GM23338 (cell line): Measurements from ENCODE around the gene TSPEAR. TPM values are rescaled to one million over a fixed set of nuclear protein-coding genes. Genes with fewer than 3 reads are reported as not detected.

Experiments used
- ATAC-seq: fragments of 200-7000 bp; cut with Tn5 transposase; 3 replicates; pipeline ENCODE4 v1.9.1; 2020
- DNase-seq: peaks from one replicate; pipeline ENCODE4 v3.0.0-alpha.2; 2015; ENCODE audit warnings: low spot score
- H2AFZ ChIP-seq: fragments of 200-600 bp; sonication (generic); 2 replicates; pipeline ENCODE4 v1.8.0; 2016; ENCODE audit warnings: antibody characterized with exemption, mild to moderate bottlenecking, moderate library complexity
- H3F3A ChIP-seq: fragments of 200-600 bp; sonication (generic); replicated peaks from 2 replicates; pipeline ENCODE4 v1.8.0; 2017; ENCODE audit warnings: antibody characterized with exemption, mixed run types, low read depth
- H3K27ac ChIP-seq: fragments of 200-600 bp; sonication (generic); 2 replicates; pipeline ENCODE4 v1.6.1; 2016; ENCODE audit warnings: low read depth
- H3K27me3 ChIP-seq: fragments of 200-600 bp; sonication (generic); 2 replicates; pipeline ENCODE4 v1.8.0; 2016; ENCODE audit warnings: mild to moderate bottlenecking, mixed run types, moderate library complexity; ENCODE audit not compliant: insufficient read depth
- H3K36me3 ChIP-seq: fragments of 200-600 bp; sonication (generic); 2 replicates; pipeline ENCODE4 v1.8.0; 2016; ENCODE audit warnings: mild to moderate bottlenecking; ENCODE audit not compliant: insufficient read depth
- H3K4me1 ChIP-seq: fragments of 200-600 bp; sonication (generic); 2 replicates; pipeline ENCODE4 v1.8.0; 2016; ENCODE audit warnings: mild to moderate bottlenecking, moderate library complexity; ENCODE audit not compliant: insufficient read depth
- H3K4me2 ChIP-seq: fragments of 200-600 bp; sonication (generic); 2 replicates; pipeline ENCODE4 v1.7.1; 2017; ENCODE audit warnings: mixed run types
- H3K4me3 ChIP-seq: fragments of 200-600 bp; sonication (generic); 2 replicates; pipeline ENCODE4 v1.6.1; 2016; ENCODE audit warnings: mixed run types
- H3K79me2 ChIP-seq: fragments of 200-600 bp; sonication (generic); replicated peaks from 2 replicates; pipeline ENCODE4 v1.8.0; 2017; ENCODE audit warnings: mild to moderate bottlenecking; ENCODE audit not compliant: insufficient read depth
- H3K9me2 ChIP-seq: fragments of 200-600 bp; sonication (generic); 2 replicates; pipeline ENCODE4 v1.8.0; 2017; ENCODE audit not compliant: insufficient read depth
- H4K20me1 ChIP-seq: fragments of 200-600 bp; sonication (generic); replicated peaks from 2 replicates; pipeline ENCODE4 v1.8.0; 2017; ENCODE audit warnings: mild to moderate bottlenecking; ENCODE audit not compliant: insufficient read depth
- H3K27ac Mint-ChIP-seq: 2 replicates; pipeline ENCODE4 v1.8.0; 2020; ENCODE audit warnings: inconsistent platforms, mild to moderate bottlenecking, moderate library complexity, mixed read lengths
- H3K27me3 Mint-ChIP-seq: 3 replicates; pipeline ENCODE4 v1.8.0; 2022; ENCODE audit warnings: low read depth, mild to moderate bottlenecking, moderate library complexity, mixed read lengths, inconsistent platforms; ENCODE audit not compliant: insufficient read depth, poor library complexity
- H3K36me3 Mint-ChIP-seq: 3 replicates; pipeline ENCODE4 v1.8.0; 2021; ENCODE audit warnings: low read depth, mild to moderate bottlenecking, inconsistent platforms, moderate library complexity, mixed read lengths
- H3K4me1 Mint-ChIP-seq: 3 replicates; pipeline ENCODE4 v1.8.0; 2020; ENCODE audit warnings: mild to moderate bottlenecking, inconsistent platforms, mixed read lengths
- H3K4me3 Mint-ChIP-seq: 3 replicates; pipeline ENCODE4 v1.8.0; 2021; ENCODE audit warnings: moderate library complexity, mild to moderate bottlenecking, inconsistent platforms, mixed read lengths
- H3K9me3 Mint-ChIP-seq: 3 replicates; pipeline ENCODE4 v1.8.0; 2020; ENCODE audit warnings: moderate library complexity, mild to moderate bottlenecking, inconsistent platforms, mixed read lengths
- ETS1 ChIP-seq: IDR thresholded peaks from 2 replicates; pipeline ENCODE4 v1.6.1; 2016; ENCODE audit warnings: antibody characterized with exemption
- EZH2phosphoT487 ChIP-seq: fragments of 200-600 bp; sonication (generic); IDR thresholded peaks from one replicate; pipeline ENCODE4 v1.8.1; 2018; ENCODE audit warnings: antibody characterized with exemption; ENCODE audit not compliant: unreplicated experiment
- JUNB ChIP-seq: IDR thresholded peaks from one replicate; pipeline ENCODE4 v1.6.1; 2016; ENCODE audit warnings: antibody characterized with exemption; ENCODE audit not compliant: unreplicated experiment
- REST ChIP-seq: IDR thresholded peaks from one replicate; pipeline ENCODE4 v1.6.1; 2018; ENCODE audit warnings: antibody characterized with exemption; ENCODE audit not compliant: unreplicated experiment
- ZNF331 ChIP-seq: fragments of 250-450 bp; sonication (Bioruptor Pico); IDR thresholded peaks from 2 replicates; pipeline ENCODE4 v1.5.0; 2020; ENCODE audit warnings: low read depth, mild to moderate bottlenecking, moderate library complexity
- polyA plus RNA-seq: library from polyadenylated mRNA; unstranded; fragments of >200 nt; fragmentation: Nextera tagmentation; extraction: Ambion mirVana; gene quantifications from 2 replicates; pipeline ENCODE4 v1.2.1, GENCODE V29; 2016
- total RNA-seq: library from RNA; depleted of rRNA; stranded (reverse); fragments of >200 nt; shearing (Covaris generic); gene quantifications from 2 replicates; pipeline ENCODE4 v1.2.3, GENCODE V29; 2014

TSPEAR gene
- total and polyA plus RNA-seq, 2 experiments from 2014 or later = 0.35 to 0.92 TPM

GRCh38 chr21:44498280-44499210, 212.8 kb downstream of the TSPEAR start:
- Histone ChIP-seq H3K4me2 (no peak overlapping the region), H3K4me3 (no peak overlapping the region), H3K79me2 (no peaks in the 10 kb centered on the region), H4K20me1 (peaks cover 5% of the 10 kb centered on the region; the same call in 1 of the 2 replicates), H3K36me3 (no peaks in the 10 kb centered on the region), H3F3A (no peaks in the 10 kb centered on the region), H3K27ac (no peak overlapping the region), H3K4me1 (peaks cover 6% of the 10 kb centered on the region; the same call in 1 of the 2 replicates), H3K9me2 (no peaks in the 10 kb centered on the region), H2AFZ (no peak overlapping the region), H3K27me3 (no peaks in the 10 kb centered on the region)
- peaks cover 8% of the 10 kb centered on the region for H3K27me3 Mint-ChIP-seq
- no peak overlapping the region for H3K4me3 Mint-ChIP-seq
- no peak overlapping the region for H3K27ac Mint-ChIP-seq
- TF ChIP-seq ZNF331 (CRISPR knock-in tag) (no peak), EZH2phosphoT487 (no peak), JUNB (no peak), ETS1 (no peak), REST (no peak)
- H3K36me3 Mint-ChIP-seq = peaks cover 14% of the 10 kb centered on the region
- H3K4me1 Mint-ChIP-seq = peaks cover 24% of the 10 kb centered on the region
- ATAC-seq = no peak
- H3K9me3 Mint-ChIP-seq = peaks cover 15% of the 10 kb centered on the region
- no peak for DNase-seq

- Mint-ChIP-seq H3K4me1 (peaks cover 24% of the 10 kb centered on the region), H3K9me3 (peaks cover 23% of the 10 kb centered on the region), H3K36me3 (peaks cover 22% of the 10 kb centered on the region), H3K27ac (no peak overlapping the region), H3K4me3 (no peak overlapping the region; the same call in 2 of the 3 replicates), H3K27me3 (peaks cover 8% of the 10 kb centered on the region)
- Histone ChIP-seq H3K27ac (0 out of 2 replicates have a peak overlapping the region, but pooled peaks have one; percentile 19), H3F3A (no peaks in the 10 kb centered on the region), H3K4me1 (peaks cover 6% of the 10 kb centered on the region; the same call in 1 of the 2 replicates), H3K79me2 (no peaks in the 10 kb centered on the region), H3K36me3 (peaks cover under 1% of the 10 kb centered on the region; the same call in 1 of the 2 replicates), H3K4me3 (no peak overlapping the region), H3K27me3 (no peaks in the 10 kb centered on the region), H3K4me2 (no peak overlapping the region), H3K9me2 (no peaks in the 10 kb centered on the region), H4K20me1 (peaks cover 5% of the 10 kb centered on the region; the same call in 1 of the 2 replicates), H2AFZ (no peak overlapping the region)
- DNase-seq = no peak
- ATAC-seq = peak; percentile 24
- TF ChIP-seq EZH2phosphoT487 (no peak), JUNB (no peak)
Observed at GRCh38 chr21:44497703-44498126, 213.7 kb downstream of the TSPEAR start.
